ENCODE data around the gene LSM7.

Gene LSM7

GRCh38 chr19:2323707-2324106, 4.7 kb downstream of the LSM7 start:
- DNase-seq (ENCODE audit: low read depth): no peak

GRCh38 chr19:2321565-2322283, 6.7 kb downstream of the LSM7 start:
- no peak for DNase-seq (ENCODE audit: low read depth)

- DNase-seq (ENCODE audit: low read depth): no peak
These were observed 7.4 kb downstream of the LSM7 start for GRCh38 chr19:2320939-2321338.

- DNase-seq (ENCODE audit: low read depth): no peak
These were observed 8.3 kb downstream of the LSM7 start for GRCh38 chr19:2320049-2320448.

GRCh38 chr19:2319551-2319950, 8.8 kb downstream of the LSM7 start:
- DNase-seq (ENCODE audit: low read depth): no peak

GRCh38 chr19:2318923-2319322, 9.5 kb downstream of the LSM7 start:
- no peak for DNase-seq (ENCODE audit: low read depth)

- DNase-seq (ENCODE audit: low read depth): no peak
These were observed 10.6 kb downstream of the LSM7 start for GRCh38 chr19:2317756-2318155.

- DNase-seq (ENCODE audit: low read depth): no peak
These were observed 11.1 kb downstream of the LSM7 start for GRCh38 chr19:2317300-2317699.

- DNase-seq (ENCODE audit: low read depth): no peak
These were observed 12.5 kb downstream of the LSM7 start for GRCh38 chr19:2315818-2316353.

GRCh38 chr19:2315121-2315817, 13.1 kb downstream of the LSM7 start:
- no peak for DNase-seq (ENCODE audit: low read depth)

- DNase-seq (ENCODE audit: low read depth): no peak
These were observed 15.4 kb downstream of the LSM7 start for GRCh38 chr19:2312820-2313501.

- no peak for DNase-seq (ENCODE audit: low read depth)
These were observed 17.3 kb downstream of the LSM7 start for GRCh38 chr19:2311093-2311492.

GRCh38 chr19:2309734-2310362, 18.5 kb downstream of the LSM7 start:
- no peak for DNase-seq (ENCODE audit: low read depth)

- DNase-seq (ENCODE audit: low read depth): no peak
These were observed 20.3 kb downstream of the LSM7 start, which contains the start of gene LINGO3 for GRCh38 chr19:2308114-2308556. Gene LINGO3, minus strand, starts transcription at chr19:2308154. Its CDS starts 16,378 bp downstream, at chr19:2291776.

GRCh38 chr19:2307518-2308012, 20.8 kb downstream of the LSM7 start:
- DNase-seq (ENCODE audit: low read depth): no peak

GRCh38 chr19:2306971-2307370, 21.4 kb downstream of the LSM7 start:
- no peak for DNase-seq (ENCODE audit: low read depth)

GRCh38 chr19:2306281-2306806, 22.0 kb downstream of the LSM7 start:
- DNase-seq (ENCODE audit: low read depth): no peak

GRCh38 chr19:2305452-2306280, 22.7 kb downstream of the LSM7 start:
- DNase-seq (ENCODE audit: low read depth): no peak

GRCh38 chr19:2303211-2303798, 25.1 kb downstream of the LSM7 start:
- no peak for DNase-seq (ENCODE audit: low read depth)
